ENCODE measurements around the gene NLGN4Y.

DNA sequence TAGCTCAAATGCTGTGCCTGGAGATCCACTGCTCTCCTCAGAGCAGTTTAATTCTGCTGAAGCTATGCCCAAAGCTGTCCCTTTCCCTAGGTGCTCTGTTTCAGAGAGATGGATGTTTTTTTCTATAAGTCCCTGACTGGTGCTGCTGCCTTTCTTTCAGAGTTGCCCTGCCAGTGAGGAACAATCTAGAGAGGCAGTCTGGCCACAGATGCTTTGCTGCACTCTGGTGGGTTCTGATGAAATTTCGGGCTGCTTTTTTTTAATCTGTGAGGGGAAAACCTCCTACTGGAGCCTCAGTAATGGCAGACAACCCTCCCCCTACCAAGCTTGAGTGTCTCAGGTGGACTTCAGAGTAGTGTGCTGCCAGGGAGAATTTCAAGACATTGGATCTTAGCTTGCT, 93.3 kb downstream of the NLGN4Y start:
- TF ChIP-seq, protein P1, sequence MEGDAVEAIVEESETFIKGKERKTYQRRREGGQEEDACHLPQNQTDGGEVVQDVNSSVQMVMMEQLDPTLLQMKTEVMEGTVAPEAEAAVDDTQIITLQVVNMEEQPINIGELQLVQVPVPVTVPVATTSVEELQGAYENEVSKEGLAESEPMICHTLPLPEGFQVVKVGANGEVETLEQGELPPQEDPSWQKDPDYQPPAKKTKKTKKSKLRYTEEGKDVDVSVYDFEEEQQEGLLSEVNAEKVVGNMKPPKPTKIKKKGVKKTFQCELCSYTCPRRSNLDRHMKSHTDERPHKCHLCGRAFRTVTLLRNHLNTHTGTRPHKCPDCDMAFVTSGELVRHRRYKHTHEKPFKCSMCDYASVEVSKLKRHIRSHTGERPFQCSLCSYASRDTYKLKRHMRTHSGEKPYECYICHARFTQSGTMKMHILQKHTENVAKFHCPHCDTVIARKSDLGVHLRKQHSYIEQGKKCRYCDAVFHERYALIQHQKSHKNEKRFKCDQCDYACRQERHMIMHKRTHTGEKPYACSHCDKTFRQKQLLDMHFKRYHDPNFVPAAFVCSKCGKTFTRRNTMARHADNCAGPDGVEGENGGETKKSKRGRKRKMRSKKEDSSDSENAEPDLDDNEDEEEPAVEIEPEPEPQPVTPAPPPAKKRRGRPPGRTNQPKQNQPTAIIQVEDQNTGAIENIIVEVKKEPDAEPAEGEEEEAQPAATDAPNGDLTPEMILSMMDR (conservative IDR thresholded peaks at IDR 0.05), result no peak
- TF ChIP-seq EZH2 (IDR thresholded peaks at IDR 0.05; ENCODE audit: low read depth), result no peak

Measured in PC-9 (cell line).